ENCODE measurements around the gene MYDGF.

Gene MYDGF

GRCh38 chr19:4701557-4701956, 31.4 kb upstream of the MYDGF start:
- CTCF ChIA-PET, result interaction anchor here (0.7 kb wide), 1 partner anchor 114 kb away, joined by 5 read pairs; no protein-coding TSS in a partner anchor
- no peak for TF ChIP-seq CTCF (conservative IDR thresholded peaks at IDR 0.05; ENCODE audit: low read depth)
- POLR2A ChIA-PET (ENCODE audit: low non-redundant PET), result no interaction called here
- H3K27ac ChIP-seq, result peak overlapping the region; percentile 100
- DNase-seq (ENCODE audit: low spot score), result no peak

- DNase-seq (ENCODE audit: low spot score), result no peak
- ChIA-PET POLR2A (ENCODE audit: low non-redundant PET) (no interaction called here), CTCF (interaction anchor here (0.6 kb wide), 1 partner anchor 17 kb away, joined by 3 read pairs; no protein-coding TSS in a partner anchor)
- TF ChIP-seq CTCF (conservative IDR thresholded peaks at IDR 0.05; ENCODE audit: low read depth), result no peak
- peak overlapping the region; percentile 100 for H3K27ac ChIP-seq
Observed at GRCh38 chr19:4700693-4700970, 30.5 kb upstream of the MYDGF start.

GRCh38 chr19:4699826-4700692, 29.9 kb upstream of the MYDGF start:
- POLR2A ChIA-PET (ENCODE audit: low non-redundant PET), result no interaction called here
- TF ChIP-seq CTCF (conservative IDR thresholded peaks at IDR 0.05; ENCODE audit: low read depth), result no peak
- CTCF ChIA-PET, result interaction anchor here (0.6 kb wide), 1 partner anchor 18 kb away, joined by 3 read pairs; no protein-coding TSS in a partner anchor

GRCh38 chr19:4697304-4697703, 27.2 kb upstream of the MYDGF start:
- ChIA-PET CTCF (interaction anchor here (0.7 kb wide), 2 partner anchors 50 to 80 kb away, joined by 3 read pairs; no protein-coding TSS in a partner anchor), POLR2A (ENCODE audit: low non-redundant PET) (interaction anchor here (1.7 kb wide), 1 partner anchor 16 kb away, joined by 3 read pairs; no protein-coding TSS in a partner anchor)
- no peak for TF ChIP-seq CTCF (conservative IDR thresholded peaks at IDR 0.05; ENCODE audit: low read depth)
- DNase-seq (ENCODE audit: low spot score), result no peak
- H3K27ac ChIP-seq, result peak overlapping the region; percentile 100

More at GRCh38 chr19:4699826-4700692, 29.9 kb upstream of the MYDGF start:
- peak overlapping the region; percentile 100 for H3K27ac ChIP-seq
- DNase-seq (ENCODE audit: low spot score), result no peak

- CTCF ChIA-PET, result interaction anchor here (1.0 kb wide), 1 partner anchor 27 kb away, joined by 3 read pairs; no protein-coding TSS in a partner anchor
- POLR2A ChIA-PET (ENCODE audit: low non-redundant PET), result no interaction called here
- H3K27ac ChIP-seq, result peak overlapping the region; percentile 100
- no peak for DNase-seq (ENCODE audit: low spot score)
- TF ChIP-seq CTCF (conservative IDR thresholded peaks at IDR 0.05; ENCODE audit: low read depth), result no peak
Observed at GRCh38 chr19:4695224-4695731, 25.1 kb upstream of the MYDGF start.

- CTCF ChIA-PET, result interaction anchor here (1.0 kb wide), 1 partner anchor 28 kb away, joined by 3 read pairs; no protein-coding TSS in a partner anchor
- TF ChIP-seq CTCF (conservative IDR thresholded peaks at IDR 0.05; ENCODE audit: low read depth), result no peak
- H3K27ac ChIP-seq, result peak overlapping the region; percentile 100
- POLR2A ChIA-PET (ENCODE audit: low non-redundant PET), result no interaction called here
- peak; percentile 99 for DNase-seq (ENCODE audit: low spot score)
Observed at GRCh38 chr19:4694211-4694987, 24.3 kb upstream of the MYDGF start.

Data from RWPE1 (cell line).